ENCODE measurements around the gene MEOX2. TPM values are rescaled to one million over a fixed set of nuclear protein-coding genes. Genes with fewer than 3 reads are reported as not detected.

The MEOX2 gene
- total RNA-seq, 1 experiment from 2014 or later: not detected

- Histone ChIP-seq H2BK12ac (ENCODE audit: insufficient read length, low read depth, low read length) (no peak overlapping the region), H3K14ac (ENCODE audit: insufficient read depth, low read length) (no peak overlapping the region), H3K23ac (ENCODE audit: insufficient read length, low read depth, low read length) (no peak overlapping the region), H2BK5ac (ENCODE audit: insufficient read length, low read length) (no peak overlapping the region), H3K9me3 (ENCODE audit: control insufficient read depth, low read depth, low read length) (no peaks in the 10 kb centered on the region), H3K18ac (ENCODE audit: insufficient read length, low read depth, low read length) (no peak overlapping the region), H3T11ph (ENCODE audit: low read length) (no peak overlapping the region), H3K23me2 (ENCODE audit: insufficient read length, low read depth, low read length, poor library complexity, severe bottlenecking) (no peaks in the 10 kb centered on the region), H2BK120ac (ENCODE audit: low read depth, low read length, poor library complexity, severe bottlenecking) (no peak overlapping the region), H4K8ac (replicated peaks; ENCODE audit: insufficient read length, low read depth, low read length) (no peak overlapping the region), H3K4me1 (ENCODE audit: insufficient read depth, low read length) (no peaks in the 10 kb centered on the region), H2BK20ac (ENCODE audit: low read depth, low read length, poor library complexity, severe bottlenecking) (no peak overlapping the region), H4K20me1 (ENCODE audit: control insufficient read depth, insufficient read depth, insufficient read length) (no peaks in the 10 kb centered on the region), H4K5ac (ENCODE audit: insufficient read length, low read depth, low read length) (no peak overlapping the region), H2AK5ac (ENCODE audit: insufficient read length, low read length) (no peak overlapping the region), H2BK15ac (ENCODE audit: low read depth, low read length) (no peak overlapping the region), H3K4ac (ENCODE audit: low read depth, low read length) (no peak overlapping the region), H4K91ac (ENCODE audit: insufficient read length, low read depth, low read length) (no peak overlapping the region), H3K79me2 (ENCODE audit: insufficient read depth, low read length) (no peaks in the 10 kb centered on the region), H3K79me1 (ENCODE audit: insufficient read depth, low read depth, low read length, poor library complexity, severe bottlenecking) (no peaks in the 10 kb centered on the region), H3K27me3 (ENCODE audit: insufficient read depth, low read length) (no peaks in the 10 kb centered on the region), H3K4me2 (ENCODE audit: insufficient read depth, insufficient read length, low read length) (no peak overlapping the region), H3K27ac (ENCODE audit: insufficient read length, low read depth, low read length) (no peak overlapping the region), H3K56ac (ENCODE audit: insufficient read length, low read depth, low read length) (no peak overlapping the region), H3K9ac (ENCODE audit: extremely low read depth, insufficient read length, low read length) (no peak overlapping the region), H2AFZ (ENCODE audit: low read length) (no peak overlapping the region)
- no CpG with 5 or more reads among the region's 8 CpGs for WGBS (ENCODE audit: extremely low coverage, insufficient read length, low lambda C conversion rate)
- Mint-ChIP-seq H3K9me3 (no peaks in the 10 kb centered on the region), H3K27me3 (ENCODE audit: low read depth) (no peaks in the 10 kb centered on the region), H3K36me3 (ENCODE audit: insufficient read depth in 1 of 3, low read depth in 3 of 3) (no peaks in the 10 kb centered on the region), H3K4me1 (peaks cover 3 to 6% of the 10 kb centered on the region in 2 experiments; a peak in 3 of 4 replicates), H3K4me3 (no peak overlapping the region), H3K27ac (0 out of 7 replicates have a peak overlapping the region, but pooled peaks of 1 of the 3 experiments have one; percentile 11)
- TF ChIP-seq CTCF (conservative IDR thresholded peaks at IDR 0.05): no peak
- no peak for DNase-seq
Observed at GRCh38 chr7:15612205-15612604, 74.3 kb downstream of the MEOX2 start.
